Measurements from ENCODE around the gene NSL1.
"Not testable (repeated sequence)": the region's sequence is repeated elsewhere in the genome, so short reads cannot be mapped to it uniquely, and the experiment has no call there.

NSL1 gene

DNA sequence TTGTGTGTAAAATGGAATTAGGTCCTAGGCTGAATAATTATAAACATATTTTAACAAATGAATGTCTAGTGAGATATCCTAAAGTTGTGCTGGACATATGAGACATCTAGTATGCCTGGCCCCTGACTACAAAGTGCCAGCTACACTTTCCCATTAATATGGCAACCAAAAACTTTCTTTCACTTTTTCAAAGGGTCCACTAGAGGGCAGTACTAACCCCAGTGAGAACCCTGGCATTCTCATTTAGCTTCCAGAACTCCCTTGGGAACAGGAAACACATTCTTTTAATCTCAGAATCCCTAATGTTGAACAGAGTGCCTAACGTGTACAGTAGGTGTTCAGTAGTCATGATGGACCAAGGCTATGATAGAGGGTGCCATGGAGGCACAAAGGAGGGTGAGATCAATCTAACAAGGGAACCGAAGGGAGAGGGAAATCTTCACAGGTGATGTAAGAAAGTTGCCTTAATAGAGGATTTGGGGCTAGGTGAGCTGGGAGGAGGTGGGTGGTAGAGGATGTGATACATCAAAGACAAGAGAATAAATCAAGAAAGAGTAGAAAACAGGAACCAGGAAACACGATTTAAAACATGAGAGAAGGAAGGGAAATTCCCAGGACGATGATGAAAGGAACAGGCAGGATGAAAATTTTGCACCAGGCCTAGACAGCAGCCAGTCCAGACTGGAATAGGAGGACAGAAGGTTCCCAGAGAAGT, 41.6 kb downstream of the NSL1 start:
- peak; percentile 22 for DNase-seq (ENCODE audit: low spot score)

DNA sequence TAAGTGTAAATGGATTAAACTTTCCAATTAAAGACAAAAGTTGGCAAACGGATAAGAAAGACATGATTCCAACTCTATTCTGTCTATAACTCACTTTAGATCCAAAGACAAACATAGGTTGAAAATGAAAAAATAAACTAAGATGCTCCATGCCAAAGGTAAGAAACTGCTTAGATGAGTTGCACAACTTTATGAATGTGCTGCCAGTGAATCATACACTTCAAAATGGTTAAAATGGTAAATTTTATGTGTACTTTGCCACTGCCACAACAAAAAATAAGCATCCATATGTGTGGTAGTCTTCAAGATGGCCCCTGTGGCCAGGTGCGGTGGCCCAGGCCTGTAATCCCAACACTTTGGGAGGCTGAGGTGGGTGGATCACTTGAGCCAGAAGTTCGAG, 45.0 kb downstream of the NSL1 start:
- no peak for DNase-seq (ENCODE audit: low spot score)

DNA sequence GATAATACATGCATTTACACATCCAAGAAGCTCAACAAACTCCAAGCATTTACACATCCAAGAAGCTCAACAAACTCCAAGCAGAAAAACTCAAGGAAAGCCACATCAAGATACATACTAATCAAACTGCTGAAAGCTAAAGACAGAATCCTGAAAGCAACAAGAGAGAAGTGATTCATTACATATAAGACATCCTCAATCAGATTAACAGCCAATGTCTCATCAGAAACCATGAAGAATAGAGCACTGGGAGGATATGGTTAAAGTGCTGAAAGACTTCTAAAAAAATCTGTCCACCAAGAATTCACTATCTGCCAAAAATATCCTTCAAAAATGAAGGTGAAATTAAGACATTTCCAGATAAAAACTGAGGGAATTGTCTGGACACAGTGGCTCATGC, 46.3 kb downstream of the NSL1 start:
- no peak for DNase-seq (ENCODE audit: low spot score)

DNA sequence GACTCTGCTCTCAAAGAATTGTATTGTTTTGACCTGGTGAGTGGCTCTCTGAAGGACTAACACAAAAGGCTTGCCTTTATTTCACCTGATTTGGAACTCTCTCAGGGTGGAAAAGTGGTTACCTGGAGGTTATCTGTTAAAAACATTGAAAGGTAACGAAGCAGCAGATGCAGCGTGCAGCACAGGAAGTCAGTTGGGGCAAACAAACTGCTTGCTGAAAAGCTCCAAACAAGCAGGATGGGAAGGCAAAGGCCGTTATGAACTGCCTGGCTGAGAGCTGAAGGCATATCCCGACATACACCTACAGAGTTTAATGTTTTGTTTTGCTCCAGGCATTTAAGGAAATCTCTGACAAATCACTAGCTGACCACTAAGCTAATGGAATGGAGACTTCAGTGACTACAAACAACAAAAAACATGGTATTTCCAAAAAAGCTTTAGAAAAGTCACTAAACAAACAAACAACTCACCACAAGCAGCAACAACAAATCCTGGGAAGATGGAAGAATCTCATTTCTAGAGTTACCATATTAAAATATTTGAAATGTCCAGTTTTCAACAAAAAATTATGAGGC, 47.6 kb downstream of the NSL1 start:
- no peak for DNase-seq (ENCODE audit: low spot score)

DNA sequence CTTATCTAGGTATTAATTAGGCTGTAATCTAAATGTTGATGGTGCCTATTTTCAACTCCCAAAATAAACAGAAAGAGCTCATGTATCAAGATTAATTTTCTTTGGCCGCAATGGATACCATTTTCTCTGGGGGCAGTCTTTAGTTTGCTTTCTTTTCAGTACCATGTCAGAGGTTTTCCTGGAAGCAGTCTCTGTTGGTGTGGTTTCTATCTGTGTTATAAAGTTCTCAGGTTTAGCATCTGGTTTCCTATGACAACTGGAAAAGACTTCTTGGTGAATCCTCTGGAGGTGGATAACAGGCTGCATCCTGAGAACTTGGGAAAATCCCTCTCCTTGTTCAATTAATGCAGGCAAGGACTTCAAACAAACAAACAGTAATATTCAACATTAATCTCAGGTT, 53.2 kb downstream of the NSL1 start:
- no peak for DNase-seq (ENCODE audit: low spot score)

DNA sequence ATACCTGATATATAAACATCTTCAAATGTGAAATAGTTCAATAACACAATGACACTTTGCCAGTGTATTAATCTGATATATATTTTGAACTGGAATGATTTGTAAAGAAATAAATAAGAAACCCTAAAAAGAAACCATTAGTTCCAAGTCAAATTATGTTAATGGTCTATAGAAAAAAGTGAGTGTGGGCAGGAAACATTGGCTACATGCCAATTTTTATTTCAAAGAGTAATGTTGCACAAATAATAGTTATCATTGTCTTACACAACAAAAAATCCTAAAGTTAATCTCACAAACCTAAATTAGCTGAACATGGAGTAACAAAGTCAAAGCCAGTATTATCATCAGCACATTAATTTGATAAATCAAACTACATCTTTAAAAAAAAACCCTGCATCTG, 54.0 kb downstream of the NSL1 start:
- DNase-seq (ENCODE audit: low spot score), result no peak

DNA sequence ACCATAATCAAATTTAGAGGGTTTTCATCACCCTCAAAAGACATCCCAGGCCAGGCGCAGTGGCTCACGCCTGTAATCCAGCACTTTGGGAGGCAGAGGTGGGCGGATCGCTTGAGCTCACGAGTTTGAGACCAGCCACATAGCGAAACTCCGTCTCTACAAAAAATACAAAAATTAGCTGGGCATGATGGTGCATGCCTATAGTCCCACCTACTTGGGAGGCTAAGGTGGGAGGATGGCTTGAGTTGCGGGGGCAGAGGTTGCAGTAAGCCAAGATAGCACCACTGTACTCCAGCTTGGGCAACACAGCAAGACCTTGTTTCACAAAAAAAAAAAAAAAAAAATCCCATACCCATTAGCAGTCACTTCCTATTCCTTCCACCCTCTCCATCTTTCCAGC, 58.5 kb downstream of the NSL1 start:
- DNase-seq (ENCODE audit: low spot score), result no peak

DNA sequence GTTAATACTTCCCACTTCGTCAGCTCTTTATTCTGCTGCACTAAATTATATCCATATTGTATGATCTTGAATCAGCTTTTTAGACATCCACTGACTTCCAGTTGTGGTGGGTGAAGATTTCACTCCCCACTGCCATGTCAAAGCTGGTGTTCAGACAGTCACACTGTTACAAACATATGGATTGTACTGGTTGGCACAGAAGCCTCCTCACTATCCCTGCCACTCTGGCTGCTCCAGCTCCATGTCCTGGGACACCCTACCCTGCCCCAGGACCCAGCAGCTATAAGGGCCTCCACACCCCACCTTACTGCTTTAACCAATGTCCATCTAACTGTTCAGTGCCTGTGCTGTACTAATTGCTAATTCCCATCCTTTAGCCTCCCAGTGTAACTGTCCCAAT, 59.9 kb downstream of the NSL1 start:
- no peak for DNase-seq (ENCODE audit: low spot score)

DNA sequence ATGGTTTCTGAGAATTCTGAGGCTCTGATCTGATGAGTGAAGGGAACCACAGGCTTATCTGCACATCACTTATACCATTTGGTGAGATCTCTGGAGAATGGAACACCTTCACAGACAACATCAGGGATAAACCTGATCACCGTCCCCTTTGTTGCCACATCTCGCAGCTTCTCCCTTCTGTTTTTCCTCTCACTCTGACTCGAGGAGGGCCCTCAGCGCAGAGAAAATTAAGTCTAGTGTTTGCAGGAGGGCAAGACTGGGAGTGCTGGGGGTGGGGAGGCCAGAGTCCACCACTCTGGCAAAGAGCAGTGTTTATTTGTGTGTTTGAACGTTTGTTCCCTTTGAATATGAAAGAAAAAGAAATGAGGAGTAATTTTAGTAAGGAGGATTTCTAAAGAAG, 63.0 kb downstream of the NSL1 start:
- no peak for DNase-seq (ENCODE audit: low spot score)

DNA sequence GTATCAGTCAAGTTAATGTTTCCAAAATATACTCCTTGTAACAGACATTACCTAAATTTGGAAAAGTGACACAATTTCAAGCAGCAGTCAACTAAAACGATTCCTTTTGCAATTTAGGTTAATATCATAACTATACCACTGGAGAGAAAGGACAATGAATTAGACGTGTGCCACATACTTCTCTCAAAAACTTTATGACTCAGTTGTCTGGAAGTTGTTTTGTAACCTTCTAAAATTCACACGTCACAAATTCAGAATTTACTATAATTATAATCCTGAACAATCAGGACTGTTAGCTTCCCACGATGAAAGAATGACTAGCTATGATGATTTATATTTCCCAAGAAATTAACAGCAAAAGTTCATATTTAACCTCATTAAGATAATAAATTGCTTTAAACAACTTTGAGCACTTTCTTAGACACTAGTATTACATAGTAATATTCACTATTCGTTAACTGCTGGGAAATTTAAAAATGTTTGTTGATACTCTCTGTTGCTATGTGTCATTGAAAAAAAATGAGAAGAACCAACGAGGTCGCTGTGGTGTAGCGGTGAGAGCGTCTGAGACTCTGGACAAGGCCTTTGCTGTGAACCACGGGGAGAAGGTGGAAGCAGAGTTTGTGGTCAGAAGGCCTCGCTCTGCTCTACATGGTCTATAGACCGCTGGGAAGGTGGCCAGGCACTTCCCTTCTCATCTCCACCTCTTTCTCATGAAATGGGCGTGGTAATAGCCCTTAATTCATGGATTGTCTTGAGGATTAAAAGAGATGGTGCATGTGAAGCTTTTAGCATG, 64.0 kb downstream of the NSL1 start:
- DNase-seq (ENCODE audit: low spot score), result peak; percentile 29

DNA sequence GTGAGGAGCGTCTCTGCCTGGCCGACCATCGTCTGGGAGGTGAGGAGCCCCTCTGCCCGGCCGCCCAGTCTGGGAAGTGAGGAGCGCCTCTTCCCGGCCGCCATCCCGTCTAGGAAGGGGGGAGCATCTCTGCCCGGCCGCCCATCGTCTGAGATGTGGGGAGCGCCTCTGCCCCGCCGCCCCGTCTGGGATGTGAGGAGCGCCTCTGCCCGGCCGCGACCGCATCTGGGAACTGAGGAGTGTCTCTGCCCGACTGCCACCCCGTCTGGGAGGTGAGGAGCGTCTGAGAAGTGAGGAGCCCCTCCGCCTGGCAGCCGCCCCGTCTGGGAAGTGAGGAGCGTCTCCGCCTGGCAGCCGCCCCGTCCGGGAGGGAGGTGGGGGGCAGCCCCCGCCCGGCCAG, 66.9 kb downstream of the NSL1 start:
- not testable (repeated sequence) for DNase-seq (ENCODE audit: low spot score)

DNA sequence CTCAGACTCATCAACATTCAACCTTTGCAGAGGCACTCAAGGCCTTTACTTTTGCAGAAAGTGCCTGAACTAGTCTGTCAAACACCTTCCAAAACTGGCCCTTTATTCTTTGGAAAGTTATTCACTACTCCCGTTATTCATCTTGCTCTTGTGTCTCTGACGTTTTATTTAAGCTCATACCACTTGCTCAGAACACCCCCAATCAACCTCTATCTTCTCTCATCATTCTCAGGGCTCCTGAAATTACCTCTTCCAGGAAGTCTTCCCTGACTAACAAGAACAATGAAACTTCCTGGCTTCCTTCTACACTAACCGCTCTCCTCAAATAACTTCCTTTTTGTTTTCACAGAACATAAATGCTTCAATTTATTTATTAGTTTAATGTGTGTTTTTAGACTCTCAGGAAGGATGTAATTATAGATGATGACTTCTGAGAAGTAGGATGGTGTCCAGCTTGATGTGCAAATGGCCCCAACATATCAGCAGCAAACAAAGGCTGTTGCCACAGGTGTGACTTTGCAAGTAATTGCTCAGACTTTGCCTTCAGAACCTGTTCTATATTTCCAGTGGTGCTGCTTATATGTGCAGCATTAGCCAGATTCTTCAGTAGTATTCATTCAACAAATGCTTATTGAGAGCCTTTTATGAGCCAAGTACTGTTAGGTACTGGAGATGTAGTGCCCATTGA, 69.2 kb downstream of the NSL1 start:
- peak; percentile 12 for DNase-seq (ENCODE audit: low spot score)

DNA sequence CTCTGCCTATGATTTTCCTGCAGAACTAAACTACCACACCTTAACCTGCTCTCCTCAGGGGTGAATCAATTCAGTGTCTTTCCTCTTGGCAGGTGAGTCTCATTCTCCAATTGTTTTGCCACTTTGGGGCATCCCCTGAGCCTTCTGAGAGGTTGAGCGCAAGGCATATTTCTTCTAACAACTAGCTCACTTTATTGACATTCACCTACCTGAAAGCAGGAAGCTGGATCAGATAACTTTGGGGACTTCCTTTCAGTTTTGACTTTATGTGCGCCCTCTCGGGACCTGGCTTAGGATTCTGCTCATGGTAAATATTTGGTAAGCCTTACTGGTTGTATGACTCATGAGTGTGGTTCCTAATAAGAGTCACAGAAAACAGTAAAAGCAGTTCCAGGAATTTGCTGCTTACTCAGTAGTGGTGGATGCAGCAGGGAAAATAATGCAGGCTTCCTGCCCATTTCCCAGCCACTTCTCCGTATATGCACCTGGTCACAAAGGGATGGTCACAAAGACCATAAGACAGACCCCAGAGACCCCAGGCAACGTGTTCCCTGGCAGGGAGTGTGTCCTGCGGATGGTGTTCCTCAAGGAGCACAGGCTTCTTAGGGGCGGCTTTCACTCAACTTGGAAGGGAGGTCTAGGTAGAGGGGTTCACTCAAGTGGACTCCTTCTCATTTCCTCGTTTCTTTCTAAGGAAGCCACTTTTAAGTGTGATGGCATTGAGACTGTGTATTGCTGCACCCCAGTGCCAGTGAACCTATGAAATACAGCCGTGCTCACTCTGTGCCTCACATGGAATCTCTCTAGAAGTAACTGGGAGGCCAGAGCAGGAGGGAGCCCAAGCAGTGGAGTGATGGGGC, 70.0 kb downstream of the NSL1 start:
- peak; percentile 58 for DNase-seq (ENCODE audit: low spot score)

DNA sequence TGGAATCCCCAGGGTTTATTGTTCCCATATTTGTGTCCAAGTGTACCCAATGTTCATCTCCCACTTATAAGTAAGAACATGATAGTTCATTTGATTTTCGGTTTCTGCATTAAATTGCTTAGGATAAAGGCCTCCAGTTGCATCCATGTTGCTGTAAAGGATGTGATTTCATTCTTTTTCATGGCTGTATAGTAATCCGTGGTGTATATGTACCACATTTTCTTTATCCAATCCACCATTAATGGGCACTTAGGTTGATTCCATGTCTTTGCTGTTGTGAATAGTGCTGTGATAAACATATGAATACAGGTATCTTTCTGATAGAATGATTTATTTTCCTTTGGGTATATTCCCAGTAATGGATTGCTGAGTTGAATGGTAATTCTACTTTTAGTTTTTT, 71.9 kb downstream of the NSL1 start:
- DNase-seq (ENCODE audit: low spot score), result no peak

DNA sequence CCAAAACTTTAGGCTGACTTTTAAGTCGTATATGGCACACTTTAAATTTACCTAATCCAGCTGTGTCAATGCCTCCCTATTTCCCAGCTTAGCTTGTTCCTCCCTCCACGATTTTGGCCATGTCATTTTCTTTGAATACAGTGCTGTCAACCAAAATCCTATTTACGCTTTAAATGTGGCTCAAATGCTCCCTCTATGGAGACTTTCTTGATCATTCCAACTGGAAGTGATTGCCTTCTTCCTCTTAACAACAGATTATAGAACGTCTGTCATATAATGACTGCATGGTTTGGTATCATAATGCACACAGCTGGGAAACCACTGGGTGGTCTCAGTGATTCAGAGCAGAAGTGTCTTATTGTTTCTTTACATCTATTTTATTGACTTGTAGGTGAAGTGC, 73.1 kb downstream of the NSL1 start:
- no peak for DNase-seq (ENCODE audit: low spot score)

DNA sequence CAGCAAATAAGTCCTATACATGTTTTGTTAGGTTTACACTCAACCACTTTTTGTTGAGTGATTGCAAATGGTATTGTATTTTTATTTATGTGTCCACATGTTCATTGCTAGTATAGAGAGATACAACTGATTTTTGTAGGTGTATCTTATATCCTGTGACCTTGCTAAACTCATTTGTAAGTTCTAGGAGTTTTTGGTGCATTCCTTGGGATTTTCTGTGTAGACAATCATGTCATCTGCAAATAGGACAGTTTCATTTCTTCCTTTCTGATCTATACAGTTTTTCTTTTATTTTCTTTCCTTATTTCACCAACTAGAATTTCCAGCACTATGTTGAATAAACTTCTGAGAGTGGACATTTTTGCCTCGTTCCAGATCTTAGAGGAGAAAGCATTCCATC, 75.4 kb downstream of the NSL1 start:
- DNase-seq (ENCODE audit: low spot score), result no peak

DNA sequence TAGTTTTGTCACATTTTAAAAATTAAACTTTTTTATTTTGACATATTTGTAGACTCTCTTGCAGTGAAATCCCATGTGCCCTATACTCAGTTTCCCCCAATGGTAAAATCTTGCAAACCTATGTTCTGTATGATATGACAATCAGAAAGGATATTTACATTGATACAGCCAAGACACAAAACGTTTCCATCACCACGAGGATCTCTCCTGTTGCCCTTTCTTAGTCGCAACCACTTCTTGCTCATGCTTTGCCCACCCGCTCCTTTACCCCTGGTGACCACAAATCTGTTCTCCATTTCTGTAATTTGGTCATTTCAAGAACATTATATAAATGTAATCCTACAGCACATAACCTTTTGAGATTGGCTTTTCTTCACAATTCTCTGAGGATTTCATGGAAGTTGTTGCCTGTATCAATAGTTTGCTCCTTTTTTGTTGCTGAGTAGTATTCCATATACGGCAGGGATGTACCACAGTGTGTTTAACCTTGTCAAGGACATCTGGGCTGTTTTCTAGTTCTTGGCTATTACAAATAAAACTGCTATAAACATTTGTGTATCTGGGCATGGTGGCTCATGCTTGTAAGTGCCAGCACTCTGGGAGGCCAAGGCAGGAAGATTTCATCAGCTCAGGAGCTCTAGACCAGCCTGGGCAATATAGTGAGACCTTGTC, 78.0 kb downstream of the NSL1 start:
- DNase-seq (ENCODE audit: low spot score), result no peak

DNA sequence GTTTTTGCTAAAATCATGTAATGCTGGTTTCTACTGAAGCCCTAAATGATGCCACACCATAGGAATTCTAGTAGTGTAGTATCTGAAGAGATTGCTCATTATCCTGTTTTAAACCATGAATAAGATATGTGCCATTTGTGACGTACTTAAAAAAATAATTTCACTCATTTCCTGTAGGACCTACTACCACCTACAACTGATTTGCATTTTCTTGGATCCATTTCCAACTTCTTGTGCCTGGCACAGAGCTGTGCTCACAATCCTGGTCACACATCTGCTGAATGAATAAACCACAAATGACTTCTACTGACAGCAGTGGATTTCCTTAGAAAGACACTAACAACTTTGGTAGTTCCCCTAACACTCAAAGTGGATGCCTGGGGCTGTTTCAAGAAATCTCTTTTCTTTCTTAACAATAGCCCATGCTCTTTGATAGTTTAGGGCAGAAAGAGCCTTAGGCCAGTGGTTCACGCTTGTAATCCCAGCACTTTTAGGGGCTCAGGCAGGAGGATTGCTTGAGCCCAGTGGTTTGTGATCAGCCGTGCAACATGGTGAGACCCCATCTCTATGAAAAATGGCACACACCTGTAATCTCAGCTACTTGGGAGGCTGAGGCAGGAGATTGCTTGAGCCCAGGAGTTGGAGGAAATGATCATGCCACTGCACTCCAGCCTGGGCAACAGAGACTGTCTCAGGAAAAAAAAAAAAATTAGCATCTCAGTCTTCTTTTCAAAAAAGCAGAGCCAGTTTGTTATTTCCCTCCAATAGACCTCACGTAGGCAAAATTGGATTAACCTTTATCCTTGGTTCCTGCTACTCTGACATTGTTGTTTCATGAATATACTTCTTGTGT, 78.9 kb downstream of the NSL1 start:
- no peak for DNase-seq (ENCODE audit: low spot score)

DNA sequence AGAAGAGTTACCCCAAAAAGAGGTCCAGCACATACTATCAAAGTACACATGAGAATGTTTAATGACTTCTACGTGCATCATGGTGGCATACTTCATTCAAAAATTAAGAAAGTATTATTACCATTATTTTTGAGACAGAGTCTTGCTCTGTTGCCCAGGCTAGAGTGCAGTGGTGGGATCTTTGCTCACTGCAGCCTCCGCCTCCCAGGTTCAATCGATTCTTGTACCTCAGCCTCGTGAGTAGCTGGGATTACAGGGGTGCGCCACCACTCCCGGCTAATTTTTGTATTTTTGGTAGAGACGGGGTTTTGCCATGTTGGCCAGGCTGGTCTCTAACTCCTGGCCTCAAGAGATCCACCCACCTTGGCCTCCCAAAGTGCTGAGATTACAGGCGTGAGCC, 79.6 kb downstream of the NSL1 start:
- DNase-seq (ENCODE audit: low spot score), result not testable (repeated sequence)

DNA sequence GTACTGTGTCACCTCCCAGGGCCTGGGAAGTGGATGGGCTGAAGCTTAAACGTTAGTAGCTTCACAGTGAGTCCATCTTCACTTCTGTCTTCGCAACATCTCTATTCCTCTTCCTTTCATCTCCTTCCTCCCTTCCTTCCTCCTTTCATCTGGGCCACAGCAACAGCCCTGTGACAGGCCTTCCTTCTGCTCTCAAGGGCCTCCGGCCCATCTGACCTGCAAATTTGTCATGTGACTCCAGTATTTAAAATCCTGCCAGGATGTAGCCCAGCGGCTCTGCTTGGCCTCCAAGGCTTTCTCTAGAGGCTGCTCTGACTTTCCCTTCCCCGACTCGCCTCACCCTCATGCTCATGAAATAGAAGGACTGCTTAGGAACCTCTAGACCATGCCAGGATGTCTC, 81.0 kb downstream of the NSL1 start:
- DNase-seq (ENCODE audit: low spot score), result no peak
